OCI-LY3 (cell line): ENCODE data around the gene OPTC.

Experiments
- H2AFZ ChIP-seq: fragments of 200-600, 300-600 bp; shearing (Covaris generic); 2 replicates; pipeline ENCODE4 v1.6.0; 2014; ENCODE audit warnings: antibody characterized with exemption, low read depth, low read length
- H3K27ac ChIP-seq: fragments of 200-600, 300-600 bp; sonication (generic); 2 replicates; pipeline ENCODE4 v1.5.1; 2014; ENCODE audit warnings: mild to moderate bottlenecking, low read length, moderate library complexity, mixed read lengths
- H3K27me3 ChIP-seq: fragments of 200-600, 300-600 bp; sonication (generic); 2 replicates; pipeline ENCODE4 v1.6.1; 2014; ENCODE audit warnings: low read depth, low read length, mixed read lengths
- H3K36me3 ChIP-seq: fragments of 200-600, 300-600 bp; sonication (generic); replicated peaks from 2 replicates; pipeline ENCODE3; 2014; ENCODE audit warnings: low read depth, low read length, mixed read lengths
- H3K4me1 ChIP-seq: fragments of 300-600, 200-600 bp; sonication (generic); 2 replicates; pipeline ENCODE4 v1.6.1; 2014; ENCODE audit warnings: low read length, mixed read lengths
- H3K4me2 ChIP-seq: fragments of 200-600, 300-600 bp; sonication (generic); 2 replicates; pipeline ENCODE4 v1.6.1; 2014; ENCODE audit warnings: low read length, mixed read lengths
- H3K4me3 ChIP-seq: fragments of 300-600, 200-600 bp; sonication (generic); 2 replicates; pipeline ENCODE4 v1.5.1; 2014; ENCODE audit warnings: antibody characterized with exemption, mild to moderate bottlenecking, low read length, moderate library complexity
- H3K79me2 ChIP-seq: fragments of 300-600, 200-600 bp; shearing (Covaris generic); 2 replicates; pipeline ENCODE4 v1.6.1; 2014; ENCODE audit warnings: mild to moderate bottlenecking, low read length, mixed read lengths
- H3K9ac ChIP-seq: fragments of 300-600, 200-600 bp; shearing (Covaris generic); 2 replicates; pipeline ENCODE4 v1.6.0; 2014; ENCODE audit warnings: mild to moderate bottlenecking, low read length, moderate library complexity
- H3K9me3 ChIP-seq: fragments of 200-600, 300-600 bp; shearing (Covaris generic); 2 replicates; pipeline ENCODE4 v1.6.1; 2014; ENCODE audit warnings: low read length, mixed read lengths; ENCODE audit not compliant: insufficient read depth
- H4K20me1 ChIP-seq: fragments of 200-600, 300-600 bp; sonication (generic); 2 replicates; pipeline ENCODE4 v1.6.1; 2016; ENCODE audit warnings: low read length, mixed read lengths; ENCODE audit not compliant: insufficient read depth
- EZH2phosphoT487 ChIP-seq: fragments of 200-600 bp; shearing (Covaris generic); IDR thresholded peaks from 2 replicates; pipeline ENCODE4 v1.6.1; 2018; ENCODE audit warnings: antibody characterized with exemption, mixed run types, low read depth
- TF ChIP-seq, protein P1 (sequence below): fragments of 200-600, 300-600 bp; sonication (generic); IDR thresholded peaks from 2 replicates; pipeline ENCODE4 v1.5.1; 2014; ENCODE audit warnings: antibody characterized with exemption, low read length, low read depth

OPTC gene

DNA sequence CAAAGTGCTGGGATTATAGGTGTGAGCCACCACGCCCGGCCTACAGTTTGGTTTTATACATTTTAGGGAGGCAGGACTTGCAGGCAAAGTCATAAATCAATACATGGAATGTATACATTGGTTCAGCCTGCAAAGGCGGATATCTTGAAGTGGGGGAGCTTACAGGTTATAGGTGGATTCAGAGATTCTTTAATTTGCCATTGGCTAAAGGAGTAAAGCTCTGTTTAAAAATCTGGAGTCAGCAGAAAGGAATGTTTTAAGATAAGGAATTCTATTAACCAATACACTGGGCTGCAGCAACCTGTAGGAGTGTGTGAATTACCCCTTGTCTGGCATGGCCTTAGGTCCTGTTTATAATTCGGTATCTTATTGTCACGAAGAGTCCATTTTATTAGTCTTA, 57.6 kb downstream of the OPTC start:
- Histone ChIP-seq H3K36me3 (no peaks in the 10 kb centered on the region), H4K20me1 (no peaks in the 10 kb centered on the region), H3K9ac (no peak overlapping the region), H3K9me3 (no peaks in the 10 kb centered on the region), H3K27ac (no peak overlapping the region), H3K79me2 (no peaks in the 10 kb centered on the region), H3K4me1 (no peaks in the 10 kb centered on the region), H3K4me2 (no peak overlapping the region), H2AFZ (no peak overlapping the region), H3K4me3 (no peak overlapping the region), H3K27me3 (peaks cover 74% of the 10 kb centered on the region)
- no peak for TF ChIP-seq EZH2phosphoT487
- TF ChIP-seq, protein P1, sequence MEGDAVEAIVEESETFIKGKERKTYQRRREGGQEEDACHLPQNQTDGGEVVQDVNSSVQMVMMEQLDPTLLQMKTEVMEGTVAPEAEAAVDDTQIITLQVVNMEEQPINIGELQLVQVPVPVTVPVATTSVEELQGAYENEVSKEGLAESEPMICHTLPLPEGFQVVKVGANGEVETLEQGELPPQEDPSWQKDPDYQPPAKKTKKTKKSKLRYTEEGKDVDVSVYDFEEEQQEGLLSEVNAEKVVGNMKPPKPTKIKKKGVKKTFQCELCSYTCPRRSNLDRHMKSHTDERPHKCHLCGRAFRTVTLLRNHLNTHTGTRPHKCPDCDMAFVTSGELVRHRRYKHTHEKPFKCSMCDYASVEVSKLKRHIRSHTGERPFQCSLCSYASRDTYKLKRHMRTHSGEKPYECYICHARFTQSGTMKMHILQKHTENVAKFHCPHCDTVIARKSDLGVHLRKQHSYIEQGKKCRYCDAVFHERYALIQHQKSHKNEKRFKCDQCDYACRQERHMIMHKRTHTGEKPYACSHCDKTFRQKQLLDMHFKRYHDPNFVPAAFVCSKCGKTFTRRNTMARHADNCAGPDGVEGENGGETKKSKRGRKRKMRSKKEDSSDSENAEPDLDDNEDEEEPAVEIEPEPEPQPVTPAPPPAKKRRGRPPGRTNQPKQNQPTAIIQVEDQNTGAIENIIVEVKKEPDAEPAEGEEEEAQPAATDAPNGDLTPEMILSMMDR, result no peak

DNA sequence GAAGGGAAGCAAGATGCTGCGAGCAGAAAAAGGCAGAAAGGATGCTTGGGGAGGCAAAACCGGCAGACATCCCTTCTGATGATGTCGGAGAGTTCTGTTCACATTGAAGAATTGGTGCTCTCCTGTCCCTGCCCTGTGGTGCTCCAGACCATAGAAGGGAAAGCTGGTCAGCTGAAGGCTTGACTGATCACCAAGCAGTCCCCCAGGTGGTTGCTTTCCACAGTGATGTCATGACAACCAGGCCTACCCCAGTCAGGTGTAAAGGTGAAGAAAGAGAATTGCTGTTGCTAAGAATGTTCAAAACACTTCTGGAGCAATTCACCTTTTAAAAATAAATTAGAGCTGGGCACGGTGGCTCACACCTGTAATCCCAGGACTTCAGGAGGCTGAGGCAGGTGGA, 59.5 kb downstream of the OPTC start:
- Histone ChIP-seq H3K9me3 (no peaks in the 10 kb centered on the region), H2AFZ (no peak overlapping the region), H3K4me2 (no peak overlapping the region), H3K9ac (no peak overlapping the region), H4K20me1 (no peaks in the 10 kb centered on the region), H3K4me1 (no peaks in the 10 kb centered on the region), H3K27me3 (peaks cover 77% of the 10 kb centered on the region), H3K27ac (no peak overlapping the region), H3K36me3 (no peaks in the 10 kb centered on the region), H3K4me3 (no peak overlapping the region), H3K79me2 (no peaks in the 10 kb centered on the region)
- no peak for TF ChIP-seq EZH2phosphoT487
- TF ChIP-seq, protein P1, result no peak

DNA sequence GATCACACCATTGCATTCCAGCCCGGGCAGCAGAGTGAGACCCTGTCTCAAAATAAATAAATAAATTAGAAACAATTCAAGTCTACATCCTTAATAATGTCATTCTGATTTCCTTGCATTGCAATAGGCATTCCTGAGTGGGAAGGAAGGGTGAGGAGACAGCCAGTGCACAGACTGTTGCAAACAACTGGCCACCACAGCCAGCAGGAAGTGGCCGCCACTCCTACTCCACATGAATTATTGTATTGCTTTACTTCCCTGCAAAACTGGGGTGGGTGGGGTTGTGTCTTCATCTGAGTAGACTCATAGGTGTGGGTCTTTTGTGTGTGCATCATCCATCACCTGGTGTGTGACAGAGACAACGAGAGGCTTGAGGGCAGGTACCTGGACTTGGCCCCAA, 60.1 kb downstream of the OPTC start:
- H3K4me1 ChIP-seq, result no peaks in the 10 kb centered on the region
- no peak overlapping the region for H3K27ac ChIP-seq
- peaks cover 77% of the 10 kb centered on the region for H3K27me3 ChIP-seq
- H3K9ac ChIP-seq, result no peak overlapping the region
- H4K20me1 ChIP-seq, result no peaks in the 10 kb centered on the region
- no peaks in the 10 kb centered on the region for H3K79me2 ChIP-seq
- TF ChIP-seq, protein P1, result no peak
- no peak for TF ChIP-seq EZH2phosphoT487
- no peak overlapping the region for H3K4me2 ChIP-seq
- no peak overlapping the region for H3K4me3 ChIP-seq
- no peaks in the 10 kb centered on the region for H3K9me3 ChIP-seq
- no peaks in the 10 kb centered on the region for H3K36me3 ChIP-seq
- no peak overlapping the region for H2AFZ ChIP-seq

DNA sequence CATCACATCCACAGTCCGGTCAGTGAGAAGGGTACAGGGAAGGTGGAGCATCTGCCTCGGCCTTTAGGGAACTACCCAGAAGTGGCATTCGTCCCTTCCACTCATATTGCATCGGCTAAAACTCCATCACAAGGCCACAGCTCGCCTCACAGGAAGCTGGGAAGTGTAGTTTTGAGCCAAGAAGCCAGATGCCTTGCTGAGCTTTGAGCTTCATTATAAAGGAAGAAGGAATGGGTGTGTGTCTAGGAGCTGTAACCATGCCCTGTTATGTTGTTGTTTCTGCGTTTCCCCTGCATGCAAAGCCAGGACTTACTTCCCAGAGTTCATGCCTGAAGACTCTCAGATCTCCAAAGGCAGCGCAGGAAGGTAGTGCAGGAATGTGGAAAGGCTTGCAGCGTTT, 61.1 kb downstream of the OPTC start:
- no peak overlapping the region for H3K4me2 ChIP-seq

More for the DNA sequence above, 61.1 kb downstream of the OPTC start:
- Histone ChIP-seq H3K9me3 (no peaks in the 10 kb centered on the region), H3K79me2 (no peaks in the 10 kb centered on the region), H3K27ac (no peak overlapping the region), H3K9ac (no peak overlapping the region), H3K4me1 (no peaks in the 10 kb centered on the region), H2AFZ (no peak overlapping the region), H3K27me3 (peaks cover 76% of the 10 kb centered on the region), H3K4me3 (no peak overlapping the region), H4K20me1 (no peaks in the 10 kb centered on the region), H3K36me3 (no peaks in the 10 kb centered on the region)
- TF ChIP-seq, protein P1, result no peak
- no peak for TF ChIP-seq EZH2phosphoT487
